Vagina (tissue), 2 donors: ENCODE data around the gene COBL. TPM values are rescaled to one million over a fixed set of nuclear protein-coding genes. Genes with fewer than 3 reads are reported as not detected.

Experiments used
- DNase-seq, 2 donors: peaks; one replicate each; pipeline ENCODE4 v3.0.0-alpha.2; 2017; ENCODE audit errors: extremely low spot score in 2 of 2
- H3K27ac ChIP-seq: fragments of 200-600 bp; sonication (generic); one replicate; pipeline ENCODE4 v1.5.1; 2019
- H3K27me3 ChIP-seq: fragments of 200-600 bp; sonication (generic); one replicate; pipeline ENCODE4 v1.5.1; 2019
- H3K36me3 ChIP-seq, 2 donors: fragments of 200-600 bp; sonication (generic); one replicate each; pipeline ENCODE4 v1.5.1; 2017 to 2019
- H3K4me1 ChIP-seq: fragments of 200-600 bp; sonication (generic); one replicate; pipeline ENCODE4 v1.5.1; 2019
- H3K4me3 ChIP-seq, 2 donors: fragments of 200-600 bp; sonication (generic); 1 replicate in 1 of 2; 2 replicates in 1 of 2; pipeline ENCODE4 v1.5.1; 2016 to 2019
- H3K9me3 ChIP-seq: fragments of 200-600 bp; sonication (generic); one replicate; pipeline ENCODE4 v1.5.1; 2019
- CTCF ChIP-seq, 3 experiments: fragments of 450-650 bp in 2 of 3; fragments of 200-600 bp in 1 of 3; sonication (generic) in 1 of 3; IDR thresholded peaks; one replicate each; pipeline ENCODE4 v1.5.1; 2017 to 2019; ENCODE audit warnings: antibody characterized with exemption in 3 of 3, mild to moderate bottlenecking in 2 of 3, moderate library complexity in 2 of 3
- POLR2A ChIP-seq, 2 donors: fragments of 450-650 bp; IDR thresholded peaks; one replicate each; pipeline ENCODE4 v1.6.1; 2017; ENCODE audit warnings: antibody characterized with exemption in 2 of 2, mild to moderate bottlenecking in 2 of 2, moderate library complexity in 2 of 2
- POLR2AphosphoS5 ChIP-seq, 2 donors: sonication (generic); formaldehyde crosslinking; IDR thresholded peaks; one replicate each; pipeline ENCODE4 v1.9.0; 2017; ENCODE audit warnings: antibody characterized with exemption in 2 of 2, mild to moderate bottlenecking in 2 of 2, low read depth in 1 of 2; ENCODE audit not compliant: insufficient read depth in 1 of 2
- intact Hi-C: fragments of 100-400 bp; cut with DNase I; formaldehyde crosslinking; loops from one replicate; pipeline ENCODE4 v1.15.1; 2023
- total RNA-seq: library from RNA; depleted of rRNA; stranded (reverse); fragments of >200 nt; gene quantifications from one replicate; pipeline ENCODE4 v1.2.3, GENCODE V29; 2016

The COBL gene
- total RNA-seq, 1 donor from 2014 or later: 9.3 TPM

DNA sequence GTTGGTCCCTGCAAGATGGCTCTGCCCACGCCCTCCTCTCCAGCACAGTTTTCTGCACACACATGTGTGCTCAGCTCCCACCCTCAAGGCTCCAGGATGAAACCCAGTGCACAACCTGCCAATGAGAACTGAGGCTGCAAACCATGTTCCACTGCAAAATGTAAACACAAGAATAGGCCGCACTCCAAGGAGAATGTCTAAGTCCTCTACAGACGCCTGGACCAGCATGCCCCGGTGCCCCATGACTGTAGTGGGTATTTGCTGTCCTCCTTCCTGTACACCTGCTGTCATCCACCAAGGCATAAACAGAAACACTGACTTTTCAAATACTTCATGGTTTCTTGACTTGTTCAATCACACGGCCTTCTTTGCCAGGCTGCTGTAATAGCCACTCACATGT is 72.6 kb downstream of the COBL start:
- H3K4me1 ChIP-seq: no peaks in the 10 kb centered on the region
- intact Hi-C loops: no loop called here
- DNase-seq: peak in 1 of 2 donors; percentile 22
- H3K36me3 ChIP-seq: no peaks in the 10 kb centered on the region
- H3K4me3 ChIP-seq: no peak overlapping the region
- TF ChIP-seq POLR2AphosphoS5 (IDR thresholded peaks at IDR 0.05; ENCODE audit: insufficient read depth in 1 of 2, low read depth in 1 of 2) (no peak), CTCF (IDR thresholded peaks at IDR 0.05) (no peak), POLR2A (IDR thresholded peaks at IDR 0.05) (no peak)
- H3K27me3 ChIP-seq: no peaks in the 10 kb centered on the region
- H3K9me3 ChIP-seq: no peaks in the 10 kb centered on the region
- H3K27ac ChIP-seq: no peak overlapping the region

GRCh38 chr7:51243631-51244030 is 73.0 kb downstream of the COBL start:
- intact Hi-C loops: no loop called here
- H3K27ac ChIP-seq: no peak overlapping the region

DNA sequence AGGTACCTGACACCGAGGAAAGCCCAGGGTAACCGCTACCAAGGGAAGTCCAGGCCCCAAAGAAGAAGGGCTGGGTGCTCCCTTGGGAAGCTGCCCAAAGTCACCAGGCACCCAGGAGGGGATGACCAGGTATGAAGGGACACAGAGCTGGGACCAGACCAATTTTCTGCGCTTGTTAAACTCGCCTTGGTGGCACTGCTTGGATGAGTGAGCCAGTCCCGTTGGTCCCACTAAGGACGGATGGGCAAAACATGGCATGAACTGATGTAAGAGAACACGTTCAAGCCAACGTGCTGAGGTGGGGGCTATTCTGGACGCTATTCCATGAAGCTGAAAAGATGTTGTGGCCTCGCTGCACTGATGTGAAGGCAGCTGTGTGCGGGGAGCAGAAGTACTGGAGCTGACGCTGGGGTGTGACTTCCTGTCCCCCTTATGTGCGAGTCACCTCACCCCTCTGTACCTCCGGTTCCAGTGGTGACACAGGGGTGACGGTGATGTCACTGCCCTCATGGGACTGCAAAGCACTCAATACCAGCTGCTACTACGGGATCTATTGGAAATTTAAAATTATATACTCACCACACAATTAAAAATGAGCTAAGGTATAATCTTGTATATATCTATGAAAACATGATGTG is 73.6 kb downstream of the COBL start:
- TF ChIP-seq POLR2AphosphoS5 (IDR thresholded peaks at IDR 0.05; ENCODE audit: insufficient read depth in 1 of 2, low read depth in 1 of 2): no peak
- no peak for TF ChIP-seq CTCF (IDR thresholded peaks at IDR 0.05)
- no peak for TF ChIP-seq POLR2A (IDR thresholded peaks at IDR 0.05)
- DNase-seq: peak in 1 of 2 donors; percentile 64
- H3K4me1 ChIP-seq: no peaks in the 10 kb centered on the region

More at GRCh38 chr7:51243631-51244030, 73.0 kb downstream of the COBL start:
- peak in 1 of 2 donors; percentile 16 for DNase-seq
- Histone ChIP-seq H3K27me3 (no peaks in the 10 kb centered on the region), H3K9me3 (no peaks in the 10 kb centered on the region), H3K4me1 (no peaks in the 10 kb centered on the region), H3K36me3 (no peaks in the 10 kb centered on the region), H3K4me3 (no peak overlapping the region)
- TF ChIP-seq POLR2A (IDR thresholded peaks at IDR 0.05): no peak
- TF ChIP-seq POLR2AphosphoS5 (IDR thresholded peaks at IDR 0.05; ENCODE audit: insufficient read depth in 1 of 2, low read depth in 1 of 2): no peak
- TF ChIP-seq CTCF (IDR thresholded peaks at IDR 0.05): no peak

DNA sequence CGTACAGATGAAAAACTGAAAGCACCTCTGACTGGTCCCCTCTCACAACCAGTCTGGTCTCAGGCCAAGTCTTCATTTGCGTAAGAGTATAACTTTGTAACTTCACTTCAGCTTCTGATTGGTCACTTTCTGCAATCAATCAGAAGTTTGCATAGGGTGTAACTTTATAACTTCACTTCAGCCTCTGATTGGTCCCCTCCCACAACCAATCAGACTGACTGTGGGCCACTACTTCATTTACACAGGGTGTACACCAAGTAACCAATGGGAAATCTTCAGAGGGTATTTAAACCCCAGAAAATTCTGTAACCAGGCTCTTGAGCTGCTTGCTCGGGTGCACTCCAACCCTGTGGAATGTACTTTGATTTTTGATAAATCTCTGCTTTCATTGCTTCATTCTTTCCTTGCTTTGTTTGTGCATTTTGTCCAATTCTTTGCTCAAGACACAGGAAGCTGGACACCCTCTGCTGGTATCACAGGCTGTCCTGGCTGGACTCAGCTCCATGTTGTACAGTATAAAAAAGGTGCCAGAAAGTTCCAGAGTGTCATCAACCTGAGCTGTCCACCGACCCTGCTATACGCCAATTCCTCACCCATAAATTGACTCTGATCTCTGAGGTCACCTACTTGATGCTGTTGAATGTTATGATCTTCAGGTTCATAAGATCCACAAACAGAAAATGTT is 74.5 kb downstream of the COBL start:
- H3K36me3 ChIP-seq: no peaks in the 10 kb centered on the region
- no peaks in the 10 kb centered on the region for H3K4me1 ChIP-seq
- no peaks in the 10 kb centered on the region for H3K27me3 ChIP-seq
- H3K4me3 ChIP-seq: no peak overlapping the region
- peak in 1 of 2 donors; percentile 32 for DNase-seq
- intact Hi-C loops: no loop called here
- no peak for TF ChIP-seq CTCF (IDR thresholded peaks at IDR 0.05)
- no peak for TF ChIP-seq POLR2A (IDR thresholded peaks at IDR 0.05)
- TF ChIP-seq POLR2AphosphoS5 (IDR thresholded peaks at IDR 0.05; ENCODE audit: insufficient read depth in 1 of 2, low read depth in 1 of 2): no peak
- H3K27ac ChIP-seq: no peak overlapping the region
- no peaks in the 10 kb centered on the region for H3K9me3 ChIP-seq

More for the DNA sequence above, 73.6 kb downstream of the COBL start:
- H3K9me3 ChIP-seq: no peaks in the 10 kb centered on the region
- no peak overlapping the region for H3K4me3 ChIP-seq
- intact Hi-C loops: no loop called here
- no peak overlapping the region for H3K27ac ChIP-seq
- no peaks in the 10 kb centered on the region for H3K27me3 ChIP-seq
- no peaks in the 10 kb centered on the region for H3K36me3 ChIP-seq

DNA sequence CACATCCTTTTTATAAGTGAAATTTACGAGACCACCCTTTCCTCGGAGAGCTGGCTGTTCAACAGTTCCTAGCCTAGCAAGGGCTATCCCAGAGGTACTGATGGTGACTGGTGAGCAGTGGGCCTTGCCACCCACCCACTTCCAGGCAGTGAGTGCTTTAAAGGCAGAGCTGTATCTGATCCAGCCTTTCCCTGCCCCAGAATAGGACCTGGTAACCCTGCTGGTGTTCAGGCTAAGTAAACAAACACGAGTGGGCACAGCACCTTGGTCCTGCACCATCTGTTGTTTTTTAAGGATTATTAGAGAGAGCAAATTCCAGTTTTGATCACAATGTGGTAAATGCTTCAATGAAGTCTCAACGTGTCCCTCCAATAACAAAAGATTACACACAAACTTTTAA is 75.7 kb downstream of the COBL start:
- H3K36me3 ChIP-seq: no peaks in the 10 kb centered on the region
- TF ChIP-seq POLR2A (IDR thresholded peaks at IDR 0.05) (no peak), CTCF (IDR thresholded peaks at IDR 0.05) (no peak), POLR2AphosphoS5 (IDR thresholded peaks at IDR 0.05; ENCODE audit: insufficient read depth in 1 of 2, low read depth in 1 of 2) (no peak)
- H3K27ac ChIP-seq: no peak overlapping the region
- peak in 1 of 2 donors; percentile 25 for DNase-seq
- no peaks in the 10 kb centered on the region for H3K4me1 ChIP-seq
- no peaks in the 10 kb centered on the region for H3K27me3 ChIP-seq
- no peaks in the 10 kb centered on the region for H3K9me3 ChIP-seq
- no peak overlapping the region for H3K4me3 ChIP-seq
- intact Hi-C loops: no loop called here
